ENCODE results near the gene SET.

DNA sequence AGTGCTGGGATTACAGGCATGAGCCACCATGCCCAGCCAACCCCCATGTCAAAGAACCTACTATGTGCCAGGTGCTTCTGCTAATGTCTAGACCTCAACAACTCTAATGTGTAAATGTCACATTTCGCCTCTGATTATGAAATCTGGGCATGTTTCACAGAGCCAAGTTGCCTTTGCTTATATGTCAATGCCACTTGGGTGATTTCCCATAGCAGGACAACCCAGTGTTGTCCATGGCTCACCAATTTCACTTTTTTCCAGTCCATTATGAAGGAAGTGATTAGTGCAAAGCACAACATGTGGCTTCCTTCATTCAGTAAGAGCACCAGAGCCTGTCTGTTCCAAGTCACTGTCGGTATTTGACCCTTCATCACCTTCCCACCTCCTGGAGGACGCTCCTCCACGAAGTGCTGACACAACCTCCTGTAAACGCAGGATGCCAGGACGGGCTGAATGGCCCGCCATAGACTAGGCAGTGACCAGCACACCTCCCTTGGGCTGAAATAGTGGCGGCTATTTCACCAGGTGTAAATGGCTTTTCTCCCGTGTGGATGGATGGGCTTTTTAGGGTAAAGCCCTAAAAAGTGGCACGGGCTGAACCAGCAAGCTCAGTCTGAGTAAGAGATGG, 12.3 kb downstream of the SET start:
- TF ChIP-seq GATA3 (IDR thresholded peaks at IDR 0.05; ENCODE audit: low read depth, low read length) (no peak), GATA2 (IDR thresholded peaks at IDR 0.05; ENCODE audit: low read depth, low read length) (no peak)

Measured in SH-SY5Y (cell line).